ENCODE measurements around the gene DNAH14.

- TF ChIP-seq TEAD4 (IDR thresholded peaks at IDR 0.05), result no peak
- no peak for TF ChIP-seq MAX (IDR thresholded peaks at IDR 0.05)
- TF ChIP-seq YY1 (IDR thresholded peaks at IDR 0.05; ENCODE audit: low read depth), result no peak
- TF ChIP-seq EP300 (IDR thresholded peaks at IDR 0.05; ENCODE audit: borderline replicate concordance), result no peak
- TF ChIP-seq REST (IDR thresholded peaks at IDR 0.05; ENCODE audit: low read depth), result no peak
- no peak for TF ChIP-seq CEBPB (IDR thresholded peaks at IDR 0.05)
- no peak for TF ChIP-seq EGR1 (IDR thresholded peaks at IDR 0.05)
- TF ChIP-seq RAD21 (IDR thresholded peaks at IDR 0.05; ENCODE audit: low read depth), result no peak
- TF ChIP-seq FOXM1 (IDR thresholded peaks at IDR 0.05; ENCODE audit: borderline replicate concordance, low read depth), result no peak
- no peak for TF ChIP-seq TAF1 (IDR thresholded peaks at IDR 0.05; ENCODE audit: low read depth)
- no peak for TF ChIP-seq USF1 (IDR thresholded peaks at IDR 0.05)
- TF ChIP-seq NFIC (IDR thresholded peaks at IDR 0.05), result no peak
- no peak for TF ChIP-seq ZBTB7A (IDR thresholded peaks at IDR 0.05; ENCODE audit: low read depth)
Observed at GRCh38 chr1:225418598-225418997, 489.1 kb downstream of the DNAH14 start.

All from Ishikawa (cell line).